HG03575 (cell line): ENCODE results near the gene GLTPD2.

Source experiments
- ATAC-seq: cut with Tn5 transposase; IDR thresholded peaks from one replicate; pipeline ENCODE4 v1.9.1; 2021; ENCODE audit not compliant: unreplicated experiment, insufficient number of reproducible peaks, low FRiP score; ENCODE audit errors: extremely low read depth

GLTPD2 gene

DNA sequence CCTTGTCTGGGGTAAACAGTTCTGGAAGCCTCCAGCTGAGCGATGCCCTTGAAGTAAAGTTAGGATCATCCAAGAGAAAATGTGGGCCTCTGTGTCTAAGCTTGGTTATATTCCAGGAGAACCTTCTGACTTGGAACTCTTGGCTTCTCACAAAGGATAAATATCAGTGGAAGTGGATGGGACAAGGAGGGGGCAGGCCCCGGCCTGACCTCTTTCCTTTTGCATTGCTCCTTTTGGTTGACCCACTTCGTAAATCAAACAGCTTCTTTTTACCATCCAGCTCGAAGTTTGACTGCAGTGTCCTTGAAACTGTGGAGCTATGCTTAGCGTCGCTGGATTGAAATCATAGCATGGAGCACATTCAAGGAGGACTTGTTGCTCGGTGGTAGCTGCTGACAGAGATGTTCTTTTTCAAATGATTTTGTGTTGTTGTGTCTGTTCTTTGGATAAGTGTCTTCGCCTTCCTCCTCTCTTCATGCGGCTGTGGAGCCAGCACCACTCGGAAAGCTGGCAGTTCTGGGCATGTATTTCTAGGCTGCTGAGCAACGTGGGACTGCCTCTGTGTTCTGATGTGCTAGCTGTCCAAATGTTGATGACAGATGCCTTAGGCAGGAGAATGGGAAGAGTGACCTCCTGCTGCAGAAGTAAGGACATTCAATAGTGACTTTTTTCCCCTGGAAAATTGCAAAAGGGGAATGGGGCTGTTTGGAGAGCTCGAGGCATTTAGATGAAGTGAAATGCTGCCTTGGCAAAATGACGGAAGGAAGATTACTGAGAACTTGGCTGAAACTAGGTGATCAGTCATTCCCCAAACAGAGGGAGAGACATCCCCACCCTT, 48.9 kb downstream of the GLTPD2 start:
- no peak for ATAC-seq

GRCh38 chr17:4838309-4838785, 49.6 kb downstream of the GLTPD2 start:
- ATAC-seq: no peak

DNA sequence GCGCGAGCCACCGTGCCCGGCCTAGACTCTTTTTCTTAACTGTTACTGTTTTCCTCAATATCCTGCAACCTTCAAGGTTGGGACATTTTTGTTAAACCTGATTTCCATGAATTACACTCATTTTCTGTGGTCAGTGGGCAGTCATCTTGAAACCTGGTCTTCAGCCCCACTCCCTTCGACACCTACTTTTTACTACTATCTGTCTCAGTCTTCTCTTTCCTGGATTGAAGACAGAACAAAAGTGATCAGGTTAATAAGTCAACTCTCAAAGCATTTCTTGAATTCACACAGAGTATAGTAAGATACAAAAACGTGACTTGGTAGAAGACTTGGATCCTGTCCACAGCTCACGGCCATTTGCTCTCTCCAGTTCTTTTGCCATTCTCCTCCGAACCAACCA, 50.5 kb downstream of the GLTPD2 start:
- no peak for ATAC-seq
